HepG2 (cell line): ENCODE results near the gene TTLL13. TPM values are rescaled to one million over a fixed set of nuclear protein-coding genes. Genes with fewer than 3 reads are reported as not detected.

Experiments used
- AKAP8 ChIP-seq: sonication (generic); formaldehyde crosslinking; IDR thresholded peaks from 2 replicates; pipeline ENCODE4 v1.5.1; 2020; ENCODE audit warnings: mild to moderate bottlenecking, missing genetic modification reagents
- ATF5 ChIP-seq: sonication (generic); formaldehyde crosslinking; IDR thresholded peaks from 2 replicates; pipeline ENCODE4 v1.4.0; 2020; ENCODE audit warnings: mild to moderate bottlenecking, low read depth, missing genetic modification reagents
- BATF2 ChIP-seq: sonication (generic); formaldehyde crosslinking; IDR thresholded peaks from 2 replicates; pipeline ENCODE4 v1.8.0; 2022; ENCODE audit warnings: mild to moderate bottlenecking, missing genetic modification reagents, moderate library complexity
- CBX5 ChIP-seq: sonication (generic); formaldehyde crosslinking; IDR thresholded peaks from 2 replicates; pipeline ENCODE4 v1.4.0; 2020; ENCODE audit warnings: missing genetic modification reagents, borderline replicate concordance
- CREM ChIP-seq, 2 experiments: sonication (generic) in 1 of 2; formaldehyde crosslinking in 1 of 2; IDR thresholded peaks; 2 replicates each; pipeline versions ENCODE4 v1.4.0 to v1.6.1; 2016 to 2020; ENCODE audit warnings: antibody characterized with exemption in 1 of 2, mild to moderate bottlenecking in 1 of 2, missing genetic modification reagents in 1 of 2
- ESRRA ChIP-seq: sonication (generic); formaldehyde crosslinking; IDR thresholded peaks from 2 replicates; pipeline ENCODE4 v1.5.1; 2020; ENCODE audit warnings: mild to moderate bottlenecking, low read depth, missing genetic modification reagents
- ETV5 ChIP-seq: IDR thresholded peaks from 2 replicates; pipeline ENCODE4 v1.6.1; 2018; ENCODE audit warnings: missing biosample characterization, missing genetic modification reagents, inconsistent platforms, borderline replicate concordance
- MAX ChIP-seq: IDR thresholded peaks from 2 replicates; pipeline ENCODE4 v1.6.1; 2012; ENCODE audit warnings: inconsistent platforms
- MAZ ChIP-seq, 2 experiments: sonication (generic) in 1 of 2; formaldehyde crosslinking in 1 of 2; IDR thresholded peaks; 2 replicates each; pipeline versions ENCODE4 v1.5.0 to v1.6.1; 2012 to 2020; ENCODE audit warnings: low read depth in 2 of 2, mild to moderate bottlenecking in 2 of 2, borderline replicate concordance in 1 of 2, improper control_type of control experiment in 1 of 2, low read length in 1 of 2, missing genetic modification reagents in 1 of 2, moderate library complexity in 1 of 2
- PHF20 ChIP-seq: sonication (generic); formaldehyde crosslinking; IDR thresholded peaks from 2 replicates; pipeline ENCODE4 v1.5.0; 2020; ENCODE audit warnings: mild to moderate bottlenecking, missing genetic modification reagents
- RAD21 ChIP-seq: fragments of 450-650 bp; formaldehyde crosslinking; IDR thresholded peaks from 2 replicates; pipeline ENCODE4 v1.5.0; 2020; ENCODE audit warnings: mild to moderate bottlenecking
- ZC3H13 ChIP-seq: sonication (generic); formaldehyde crosslinking; IDR thresholded peaks from 2 replicates; pipeline ENCODE4 v1.8.1; 2023; ENCODE audit warnings: mild to moderate bottlenecking, missing genetic modification reagents, moderate library complexity
- ZNF574 ChIP-seq: sonication (generic); formaldehyde crosslinking; IDR thresholded peaks from 2 replicates; pipeline ENCODE4 v1.4.0; 2020; ENCODE audit warnings: missing genetic modification reagents
- ZNF616 ChIP-seq: sonication (generic); formaldehyde crosslinking; IDR thresholded peaks from 2 replicates; pipeline ENCODE4 v1.5.0; 2020; ENCODE audit warnings: low read depth, mild to moderate bottlenecking, missing genetic modification reagents
- ZNF737 ChIP-seq: sonication (generic); formaldehyde crosslinking; IDR thresholded peaks from 2 replicates; pipeline ENCODE4 v1.5.0; 2020; ENCODE audit warnings: missing genetic modification reagents, mild to moderate bottlenecking, borderline replicate concordance
- ZSCAN9 ChIP-seq: IDR thresholded peaks from 2 replicates; pipeline ENCODE4 v1.6.1; 2016; ENCODE audit warnings: borderline replicate concordance
- polyA plus RNA-seq, 8 experiments: library from polyadenylated mRNA; depleted of rRNA in 3 of 8; stranded (reverse) in 7 of 8; unstranded in 1 of 8; fragments of >200 nt; fragmentation: Illumina TruSeq in 4 of 8; extraction: Trizol in 4 of 8; gene quantifications; 2 replicates each; pipeline versions ENCODE4 v1.2.1 to v1.2.3, GENCODE V29; 2011 to 2016; ENCODE audit warnings: low read depth in 4 of 8, missing spikeins in 1 of 8, mixed read lengths in 1 of 8; ENCODE audit not compliant: insufficient read depth in 1 of 8
- total RNA-seq, 5 experiments: library from RNA; depleted of rRNA; stranded (reverse); fragments of >200 nt; fragmentation: Illumina TruSeq; extraction: Trizol; gene quantifications; 2 replicates each; pipeline ENCODE4 v1.2.3, GENCODE V29; 2016; ENCODE audit warnings: low read depth in 1 of 5
- TF ChIP-seq, protein P1 (sequence below): sonication (generic); formaldehyde crosslinking; IDR thresholded peaks from 2 replicates; pipeline ENCODE4 v1.4.0; 2020; ENCODE audit warnings: missing genetic modification reagents
- TF ChIP-seq, protein P2 (sequence below): IDR thresholded peaks from 2 replicates; pipeline ENCODE4 v1.6.1; 2016; ENCODE audit warnings: control low read depth

The TTLL13 gene
- total and polyA plus RNA-seq, 2 of the 13 experiments (the other 11 are each of a cell fraction or from before 2014, with no cell fraction given): 0.07 to 0.29 TPM

DNA sequence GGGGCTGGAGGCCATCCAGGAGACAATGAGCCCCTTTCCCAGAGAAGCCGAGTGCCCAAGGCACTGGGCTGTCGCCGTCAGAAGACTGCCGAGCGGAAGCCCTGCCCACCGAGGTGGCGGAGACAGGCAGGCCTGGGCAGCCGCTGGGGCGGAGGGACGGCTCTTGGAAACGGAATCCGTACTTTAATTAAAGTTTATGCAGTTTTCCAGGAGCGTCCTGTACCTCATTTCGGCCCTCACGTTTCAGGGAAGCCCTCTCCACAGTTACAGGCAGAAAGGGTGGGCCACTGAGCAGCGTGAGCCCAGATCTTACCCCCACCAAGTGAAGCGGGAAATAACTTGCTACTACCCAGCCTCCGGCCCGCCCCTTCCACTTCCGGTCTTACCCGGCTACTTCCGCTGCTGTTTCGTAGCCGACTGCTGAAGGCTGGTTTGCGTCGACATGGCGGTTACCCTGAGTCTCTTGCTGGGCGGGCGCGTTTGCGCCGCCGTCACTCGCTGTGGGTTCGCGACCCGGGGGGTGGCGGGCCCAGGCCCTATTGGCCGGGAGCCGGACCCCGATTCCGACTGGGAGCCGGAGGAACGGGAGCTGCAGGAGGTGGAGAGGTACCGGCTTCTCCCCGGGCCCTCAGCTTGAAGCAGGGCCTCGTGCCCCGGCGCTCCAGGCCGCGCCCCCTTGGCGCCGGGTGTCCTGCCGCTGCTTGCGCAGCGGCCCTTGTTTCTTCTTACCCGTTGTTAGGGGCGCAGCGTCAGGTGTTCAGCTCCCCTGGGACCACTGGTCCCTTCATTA is 16.1 kb downstream of the TTLL13 start, which contains the start of gene NGRN (continued):
- TF ChIP-seq, protein P1, sequence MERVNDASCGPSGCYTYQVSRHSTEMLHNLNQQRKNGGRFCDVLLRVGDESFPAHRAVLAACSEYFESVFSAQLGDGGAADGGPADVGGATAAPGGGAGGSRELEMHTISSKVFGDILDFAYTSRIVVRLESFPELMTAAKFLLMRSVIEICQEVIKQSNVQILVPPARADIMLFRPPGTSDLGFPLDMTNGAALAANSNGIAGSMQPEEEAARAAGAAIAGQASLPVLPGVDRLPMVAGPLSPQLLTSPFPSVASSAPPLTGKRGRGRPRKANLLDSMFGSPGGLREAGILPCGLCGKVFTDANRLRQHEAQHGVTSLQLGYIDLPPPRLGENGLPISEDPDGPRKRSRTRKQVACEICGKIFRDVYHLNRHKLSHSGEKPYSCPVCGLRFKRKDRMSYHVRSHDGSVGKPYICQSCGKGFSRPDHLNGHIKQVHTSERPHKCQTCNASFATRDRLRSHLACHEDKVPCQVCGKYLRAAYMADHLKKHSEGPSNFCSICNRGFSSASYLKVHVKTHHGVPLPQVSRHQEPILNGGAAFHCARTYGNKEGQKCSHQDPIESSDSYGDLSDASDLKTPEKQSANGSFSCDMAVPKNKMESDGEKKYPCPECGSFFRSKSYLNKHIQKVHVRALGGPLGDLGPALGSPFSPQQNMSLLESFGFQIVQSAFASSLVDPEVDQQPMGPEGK (CRISPR knock-in tag): peak; percentile 82
- TF ChIP-seq ZNF574 (CRISPR knock-in tag) (peak; percentile 85), ZC3H13 (CRISPR knock-in tag) (peak; percentile 65), CBX5 (no peak), CREM (IDR thresholded peaks at IDR 0.05) (peak; percentile 42; the same call in 1 of the 2 replicates), CREM (CRISPR knock-in tag; IDR thresholded peaks at IDR 0.05) (no peak), PHF20 (CRISPR knock-in tag) (peak; percentile 87), AKAP8 (CRISPR knock-in tag) (peak; percentile 82; the same call in 1 of the 2 replicates), ZSCAN9 (CRISPR knock-in tag) (peak; percentile 80), ATF5 (no peak), MAX (peak; percentile 79), BATF2 (CRISPR knock-in tag) (peak; percentile 77; the same call in 1 of the 2 replicates), ZNF616 (CRISPR knock-in tag) (0 out of 2 replicates have a peak, but pooled peaks have one; percentile 39), MAZ (IDR thresholded peaks at IDR 0.05; ENCODE audit: borderline replicate concordance, low read depth, low read length) (no peak), MAZ (CRISPR knock-in tag; IDR thresholded peaks at IDR 0.05; ENCODE audit: low read depth) (peak; percentile 38; the same call in 1 of the 2 replicates), ESRRA (0 out of 2 replicates have a peak, but pooled peaks have one; percentile 50), RAD21 (CRISPR knock-in tag) (peak; percentile 57; the same call in 1 of the 2 replicates), ZNF737 (no peak), ETV5 (peak; percentile 93)
- TF ChIP-seq, protein P2, sequence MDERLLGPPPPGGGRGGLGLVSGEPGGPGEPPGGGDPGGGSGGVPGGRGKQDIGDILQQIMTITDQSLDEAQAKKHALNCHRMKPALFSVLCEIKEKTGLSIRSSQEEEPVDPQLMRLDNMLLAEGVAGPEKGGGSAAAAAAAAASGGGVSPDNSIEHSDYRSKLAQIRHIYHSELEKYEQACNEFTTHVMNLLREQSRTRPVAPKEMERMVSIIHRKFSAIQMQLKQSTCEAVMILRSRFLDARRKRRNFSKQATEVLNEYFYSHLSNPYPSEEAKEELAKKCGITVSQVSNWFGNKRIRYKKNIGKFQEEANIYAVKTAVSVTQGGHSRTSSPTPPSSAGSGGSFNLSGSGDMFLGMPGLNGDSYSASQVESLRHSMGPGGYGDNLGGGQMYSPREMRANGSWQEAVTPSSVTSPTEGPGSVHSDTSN (CRISPR knock-in tag): no peak
